H1 (cell line): ENCODE data around the gene CEP85L. TPM values are rescaled to one million over a fixed set of nuclear protein-coding genes. Genes with fewer than 3 reads are reported as not detected.

Source experiments
- CTCF ChIA-PET: fragments of 300-600 bp; sonication (Branson Sonifier 250); formaldehyde crosslinking; loops from one replicate; lab custom pipeline; 2021; ENCODE audit not compliant: partially characterized antibody; lab: Charles Lee
- POLR2A ChIA-PET: fragments of 300-600 bp; sonication (Branson Sonifier 250); formaldehyde crosslinking; loops from one replicate; lab custom pipeline; 2021; ENCODE audit warnings: inconsistent platforms; ENCODE audit not compliant: partially characterized antibody; lab: Charles Lee
- DNase-seq, 2 experiments: peaks; one replicate each; pipeline versions ENCODE4 v3.0.0 to v3.0.0-alpha.2; 2010 to 2022; ENCODE audit warnings: low spot score in 2 of 2, low read depth in 1 of 2, mixed read lengths in 1 of 2
- FAIRE-seq: peaks from 2 replicates; lab custom pipeline; 2011; peaks lifted over from hg19 to GRCh38; lab: Jason Lieb, UNC
- H2AFZ ChIP-seq: 2 replicates; pipeline ENCODE4 v1.8.1; 2012; ENCODE audit warnings: low read length, inconsistent platforms
- H2AK5ac ChIP-seq: 2 replicates; pipeline ENCODE4 v1.6.1; 2013; ENCODE audit warnings: low read depth, low read length
- H2BK120ac ChIP-seq: replicated peaks from 2 replicates; pipeline ENCODE3; 2013; ENCODE audit warnings: low read depth, low read length, inconsistent platforms
- H2BK12ac ChIP-seq: 2 replicates; pipeline ENCODE4 v1.6.1; 2013; ENCODE audit warnings: low read depth, low read length
- H2BK15ac ChIP-seq: 2 replicates; pipeline ENCODE4 v1.6.1; 2013; ENCODE audit warnings: low read length
- H2BK20ac ChIP-seq: 2 replicates; pipeline ENCODE4 v1.6.1; 2013; ENCODE audit warnings: low read length
- H2BK5ac ChIP-seq: 2 replicates; pipeline ENCODE4 v1.6.1; 2013; ENCODE audit warnings: low read depth, low read length
- H3K14ac ChIP-seq: 2 replicates; pipeline ENCODE4 v1.6.1; 2013; ENCODE audit warnings: inconsistent platforms; ENCODE audit not compliant: insufficient read length
- H3K18ac ChIP-seq: 2 replicates; pipeline ENCODE4 v1.6.1; 2013; ENCODE audit warnings: low read length; ENCODE audit errors: extremely low read depth
- H3K23ac ChIP-seq: 2 replicates; pipeline ENCODE4 v1.6.1; 2013; ENCODE audit warnings: inconsistent platforms; ENCODE audit not compliant: insufficient read length
- H3K23me2 ChIP-seq: 2 replicates; pipeline ENCODE4 v1.6.1; 2013; ENCODE audit warnings: low read depth, low read length
- H3K27ac ChIP-seq: 2 replicates; pipeline ENCODE4 v1.6.1; 2011; ENCODE audit warnings: low read depth, low read length, inconsistent platforms
- H3K27me3 ChIP-seq, 4 experiments: replicated peaks in 1 of 4; 1 replicate in 1 of 4; 2 replicates in 3 of 4; pipeline versions ENCODE4 v1.6.1 to v1.8.1; 2011 to 2013; ENCODE audit warnings: low read length in 3 of 4, mild to moderate bottlenecking in 3 of 4, inconsistent platforms in 2 of 4, mixed read lengths in 2 of 4, moderate library complexity in 1 of 4; ENCODE audit not compliant: control insufficient read depth in 3 of 4, insufficient read depth in 3 of 4; ENCODE audit errors: extremely low read depth in 1 of 4
- H3K36me3 ChIP-seq, 4 experiments: 2 replicates each; pipeline versions ENCODE4 v1.6.1 to v1.8.1; 2011 to 2013; ENCODE audit warnings: mild to moderate bottlenecking in 4 of 4, low read length in 3 of 4, moderate library complexity in 2 of 4, control low read depth in 1 of 4, inconsistent platforms in 1 of 4; ENCODE audit not compliant: insufficient read depth in 4 of 4, control insufficient read depth in 2 of 4
- H3K4ac ChIP-seq: replicated peaks from 2 replicates; pipeline ENCODE3; 2013; ENCODE audit warnings: low read length, low read depth, mixed read lengths, inconsistent platforms; ENCODE audit not compliant: insufficient read length
- H3K4me1 ChIP-seq, 4 experiments: replicated peaks in 1 of 4; 1 replicate in 1 of 4; 2 replicates in 3 of 4; pipeline versions ENCODE4 v1.6.1 to v1.8.1; 2011 to 2013; ENCODE audit warnings: low read length in 3 of 4, inconsistent platforms in 2 of 4, mixed read lengths in 1 of 4; ENCODE audit not compliant: insufficient read depth in 4 of 4, control insufficient read depth in 3 of 4
- H3K4me2 ChIP-seq, 2 experiments: 2 replicates each; pipeline versions ENCODE4 v1.6.1 to v1.8.1; 2011 to 2013; ENCODE audit warnings: low read depth in 2 of 2, low read length in 2 of 2, control low read depth in 1 of 2, inconsistent platforms in 1 of 2, mild to moderate bottlenecking in 1 of 2; ENCODE audit not compliant: insufficient read depth in 1 of 2
- H3K4me3 ChIP-seq, 4 experiments: fragments of 200-600, 300-600 bp in 1 of 4; sonication (generic), shearing (Covaris generic), sonication (Bioruptor Twin) in 1 of 4; 2 replicates each; pipeline versions ENCODE4 v1.5.1 to v1.8.1; 2011 to 2016; ENCODE audit warnings: low read length in 4 of 4, low read depth in 3 of 4, control low read depth in 2 of 4, inconsistent platforms in 2 of 4, mild to moderate bottlenecking in 2 of 4, mixed read lengths in 1 of 4, moderate library complexity in 1 of 4; ENCODE audit not compliant: insufficient read depth in 2 of 4; ENCODE audit errors: extremely low read depth in 1 of 4
- H3K56ac ChIP-seq: replicated peaks from 2 replicates; pipeline ENCODE3; 2013; ENCODE audit warnings: low read depth, mild to moderate bottlenecking, mixed read lengths, low read length, inconsistent platforms; ENCODE audit not compliant: insufficient read length
- H3K79me1 ChIP-seq: 2 replicates; pipeline ENCODE4 v1.6.1; 2013; ENCODE audit warnings: low read depth, low read length, control low read depth
- H3K79me2 ChIP-seq, 2 experiments: 2 replicates each; pipeline versions ENCODE4 v1.6.1 to v1.8.1; 2012 to 2013; ENCODE audit warnings: low read length in 2 of 2, mild to moderate bottlenecking in 2 of 2, inconsistent platforms in 1 of 2; ENCODE audit not compliant: insufficient read depth in 2 of 2, control insufficient read depth in 1 of 2
- H3K9ac ChIP-seq, 4 experiments: replicated peaks in 1 of 4; 1 replicate in 1 of 4; 2 replicates in 3 of 4; pipeline versions ENCODE4 v1.6.1 to v1.8.1; 2011 to 2013; ENCODE audit warnings: low read depth in 3 of 4, low read length in 3 of 4, control low read depth in 2 of 4, mild to moderate bottlenecking in 2 of 4, moderate library complexity in 2 of 4, inconsistent platforms in 1 of 4; ENCODE audit errors: extremely low read depth in 1 of 4
- H3K9me3 ChIP-seq, 2 experiments: 2 replicates each; pipeline versions ENCODE4 v1.6.1 to v1.8.1; 2012 to 2013; ENCODE audit warnings: mild to moderate bottlenecking in 2 of 2, moderate library complexity in 2 of 2, control low read depth in 1 of 2, inconsistent platforms in 1 of 2, low read depth in 1 of 2, low read length in 1 of 2, mixed read lengths in 1 of 2; ENCODE audit not compliant: insufficient read depth in 2 of 2
- H4K20me1 ChIP-seq, 2 experiments: replicated peaks in 1 of 2; 2 replicates each; pipeline versions ENCODE3 to v1.8.1; 2011 to 2013; ENCODE audit warnings: inconsistent platforms in 2 of 2, low read length in 2 of 2, mild to moderate bottlenecking in 1 of 2; ENCODE audit not compliant: insufficient read depth in 2 of 2, control insufficient read depth in 1 of 2
- H4K5ac ChIP-seq: 2 replicates; pipeline ENCODE4 v1.6.1; 2013; ENCODE audit warnings: low read length, low read depth, mixed read lengths, inconsistent platforms; ENCODE audit not compliant: insufficient read length
- H4K8ac ChIP-seq: 2 replicates; pipeline ENCODE4 v1.8.0; 2013; ENCODE audit warnings: mild to moderate bottlenecking, moderate library complexity, low read length, inconsistent platforms; ENCODE audit not compliant: insufficient read depth; ENCODE audit errors: extremely low read depth
- H4K91ac ChIP-seq: replicated peaks from 2 replicates; pipeline ENCODE3; 2013; ENCODE audit warnings: low read length, mixed read lengths, inconsistent platforms; ENCODE audit not compliant: insufficient read length
- BCL11A ChIP-seq, 2 experiments: IDR thresholded peaks; one replicate each; pipeline ENCODE4 v1.6.1; 2011; ENCODE audit warnings: low read depth in 2 of 2, low read length in 2 of 2, mild to moderate bottlenecking in 2 of 2
- BRCA1 ChIP-seq: IDR thresholded peaks from 2 replicates; pipeline ENCODE4 v1.6.1; 2012; ENCODE audit warnings: low read depth, low read length, improper control_type of control experiment
- CHD2 ChIP-seq: IDR thresholded peaks from 2 replicates; pipeline ENCODE4 v1.6.1; 2012; ENCODE audit warnings: low read length, improper control_type of control experiment
- RAD21 ChIP-seq, 2 experiments: IDR thresholded peaks in 1 of 2; conservative IDR thresholded peaks in 1 of 2; 2 replicates each; pipeline ENCODE4 v1.6.1; 2011; ENCODE audit warnings: low read depth in 2 of 2, low read length in 2 of 2, improper control_type of control experiment in 1 of 2, inconsistent platforms in 1 of 2, mild to moderate bottlenecking in 1 of 2, moderate library complexity in 1 of 2
- SP2 ChIP-seq: IDR thresholded peaks from 2 replicates; pipeline ENCODE4 v1.6.1; 2012; ENCODE audit warnings: mild to moderate bottlenecking, low read length, inconsistent platforms
- polyA plus RNA-seq, 7 experiments: library from polyadenylated mRNA; depleted of rRNA in 3 of 7; stranded (reverse) in 5 of 7; unstranded in 2 of 7; fragments of >200 nt in 5 of 7; fragments of 200-250 nt in 2 of 7; gene quantifications; 1 replicate in 5 of 7; 2 replicates in 1 of 7; 4 replicates in 1 of 7; pipeline versions ENCODE4 v1.2.1 to v1.2.3, GENCODE V29; 2011 to 2013; ENCODE audit warnings: missing spikeins in 2 of 7, mixed read lengths in 2 of 7
- total RNA-seq: library from RNA; stranded (reverse); fragmentation: NEBNext Ultra II Directional; extraction: Animal tissue kit (Norgen Biotek cat#: 25700); gene quantifications from 2 replicates; pipeline ENCODE4 v1.2.1, GENCODE V29; 2021

The CEP85L gene
- total and polyA plus RNA-seq, 2 of the 8 experiments (the other 6 are each of a cell fraction or from before 2014, with no cell fraction given), result 3.2 to 27.6 TPM

DNA sequence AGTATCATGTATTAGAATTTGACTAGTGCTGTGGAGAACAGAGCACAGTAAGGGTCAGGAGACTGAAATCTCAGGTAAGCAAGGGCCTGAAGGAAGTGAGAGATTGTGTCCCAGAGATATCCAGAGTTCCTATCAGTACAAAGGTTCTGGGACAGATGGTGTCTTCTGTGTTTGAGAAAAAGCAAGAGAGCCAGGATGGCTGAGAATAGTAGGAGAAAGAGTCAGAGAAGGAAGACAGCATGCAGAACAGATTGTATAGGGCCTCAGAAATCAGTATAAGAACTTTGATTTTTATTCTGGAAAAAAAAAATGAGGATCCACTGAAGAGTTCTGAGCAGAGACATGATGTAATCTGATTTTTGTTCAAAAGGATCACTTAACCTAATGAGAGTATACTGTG, 178.1 kb downstream of the CEP85L start:
- no peak overlapping the region for H3K4me2 ChIP-seq
- no peak overlapping the region for H3K4ac ChIP-seq
- no peaks in the 10 kb centered on the region for H3K23me2 ChIP-seq
- no peak overlapping the region for H2AFZ ChIP-seq
- H2AK5ac ChIP-seq, result no peak overlapping the region
- no peak overlapping the region for H2BK15ac ChIP-seq
- no peak overlapping the region for H2BK20ac ChIP-seq
- no peak overlapping the region for H3K4me3 ChIP-seq
- H3K27me3 ChIP-seq, result no peaks in the 10 kb centered on the region
- H3K9me3 ChIP-seq, result no peaks in the 10 kb centered on the region
- no peak overlapping the region for H4K8ac ChIP-seq
- FAIRE-seq (no peak), DNase-seq (no peak)
- POLR2A ChIA-PET, result no interaction called here
- H2BK12ac ChIP-seq, result no peak overlapping the region
- no peak overlapping the region for H3K23ac ChIP-seq
- CTCF ChIA-PET, result interaction anchor here (1.3 kb wide), 1 partner anchor 9 kb away, joined by 3 read pairs; no protein-coding TSS in a partner anchor
- H3K27ac ChIP-seq, result no peak overlapping the region
- no peaks in the 10 kb centered on the region for H3K36me3 ChIP-seq
- H3K18ac ChIP-seq, result no peak overlapping the region
- H4K91ac ChIP-seq, result no peak overlapping the region
- H3K14ac ChIP-seq, result no peak overlapping the region
- H3K56ac ChIP-seq, result no peak overlapping the region
- H3K4me1 ChIP-seq, result no peaks in the 10 kb centered on the region
- H3K79me2 ChIP-seq, result no peaks in the 10 kb centered on the region
- no peaks in the 10 kb centered on the region for H4K20me1 ChIP-seq
- no peak overlapping the region for H4K5ac ChIP-seq
- H2BK120ac ChIP-seq, result no peak overlapping the region
- H3K79me1 ChIP-seq, result no peaks in the 10 kb centered on the region
- no peak overlapping the region for H2BK5ac ChIP-seq
- no peak overlapping the region for H3K9ac ChIP-seq
- TF ChIP-seq CHD2 (no peak), BRCA1 (no peak), SP2 (no peak), RAD21 (IDR thresholded peaks at IDR 0.05 in 1 of 2, conservative IDR thresholded peaks at IDR 0.05 in 1 of 2; ENCODE audit: low read depth in 2 of 2, low read length in 2 of 2) (no peak), BCL11A (IDR thresholded peaks at IDR 0.05; ENCODE audit: low read depth in 2 of 2, low read length in 2 of 2) (no peak)
